SU-DHL-6 (cell line): Measurements from ENCODE around the gene ARPC1B.

Experiments used
- H2AFZ ChIP-seq: fragments of 200-600 bp; sonication (generic); 2 replicates; pipeline ENCODE4 v1.6.1; 2014; ENCODE audit warnings: low read depth, mild to moderate bottlenecking, moderate library complexity, mixed read lengths, antibody characterized with exemption, low read length; ENCODE audit not compliant: severe bottlenecking
- H3F3A ChIP-seq: fragments of 200-600 bp; shearing (Covaris generic); 2 replicates; pipeline ENCODE4 v1.6.0; 2016; ENCODE audit warnings: antibody characterized with exemption, mild to moderate bottlenecking; ENCODE audit not compliant: insufficient read depth
- H3K27ac ChIP-seq: fragments of 200-600 bp; sonication (generic); 2 replicates; pipeline ENCODE4 v1.5.1; 2016; ENCODE audit warnings: low read depth, mild to moderate bottlenecking, low read length, moderate library complexity, mixed read lengths
- H3K27me3 ChIP-seq: fragments of 200-600 bp; sonication (generic), shearing (Covaris generic); 2 replicates; pipeline ENCODE4 v1.6.0; 2014; ENCODE audit warnings: mild to moderate bottlenecking, low read length
- H3K36me3 ChIP-seq: fragments of 200-600 bp; sonication (generic); 2 replicates; pipeline ENCODE4 v1.6.1; 2014; ENCODE audit warnings: mild to moderate bottlenecking, low read length, mixed read lengths
- H3K4me2 ChIP-seq: fragments of 300-600, 200-600 bp; shearing (Covaris generic), sonication (generic); 2 replicates; pipeline ENCODE4 v1.6.0; 2014; ENCODE audit warnings: low read length, low read depth, mild to moderate bottlenecking; ENCODE audit not compliant: poor library complexity, severe bottlenecking
- H3K4me3 ChIP-seq: fragments of 200-600 bp; sonication (generic); 2 replicates; pipeline ENCODE4 v1.5.1; 2014; ENCODE audit warnings: antibody characterized with exemption, low read length, mild to moderate bottlenecking, mixed read lengths; ENCODE audit not compliant: insufficient read depth, poor library complexity, severe bottlenecking
- H3K79me2 ChIP-seq: fragments of 200-600 bp; sonication (generic); 2 replicates; pipeline ENCODE4 v1.6.1; 2014; ENCODE audit warnings: mild to moderate bottlenecking, low read length, moderate library complexity; ENCODE audit not compliant: insufficient read depth
- H3K9ac ChIP-seq: fragments of 200-600 bp; sonication (generic); 2 replicates; pipeline ENCODE4 v1.7.0; 2014; ENCODE audit warnings: mild to moderate bottlenecking, low read length
- H3K9me2 ChIP-seq: fragments of 200-600 bp; sonication (generic); replicated peaks from 2 replicates; pipeline ENCODE4 v1.6.1; 2014; ENCODE audit warnings: low read length; ENCODE audit not compliant: insufficient read depth
- H3K9me3 ChIP-seq: fragments of 200-600 bp; sonication (generic); 2 replicates; pipeline ENCODE4 v1.6.1; 2014; ENCODE audit warnings: low read length, mixed read lengths; ENCODE audit not compliant: insufficient read depth
- H4K20me1 ChIP-seq: fragments of 200-600 bp; sonication (generic); 2 replicates; pipeline ENCODE4 v1.6.1; 2014; ENCODE audit warnings: low read depth, mild to moderate bottlenecking, antibody characterized with exemption, low read length, moderate library complexity, mixed read lengths
- CTCF ChIP-seq: fragments of 200-600 bp; sonication (generic); IDR thresholded peaks from one replicate; pipeline ENCODE4 v1.5.1; 2017; ENCODE audit warnings: antibody characterized with exemption, mild to moderate bottlenecking, low read length, moderate library complexity; ENCODE audit not compliant: insufficient read depth, poor library complexity, severe bottlenecking
- EZH2phosphoT487 ChIP-seq: fragments of 200-600 bp; sonication (generic), shearing (Covaris generic); conservative IDR thresholded peaks from 2 replicates; pipeline ENCODE4 v1.6.1; 2018; ENCODE audit warnings: mild to moderate bottlenecking, antibody characterized with exemption, low read length, moderate library complexity, mixed read lengths

The ARPC1B gene

GRCh38 chr7:99380032-99380822 is 5.7 kb downstream of the ARPC1B start:
- H3K4me3 ChIP-seq, result peak overlapping the region; percentile 19
- no peak overlapping the region for H2AFZ ChIP-seq
- H3K4me2 ChIP-seq, result peak overlapping the region; percentile 50
- peaks cover 30% of the 10 kb centered on the region for H3F3A ChIP-seq
- H3K9ac ChIP-seq, result peak overlapping the region; percentile 54
- H3K9me2 ChIP-seq, result no peaks in the 10 kb centered on the region
- peaks cover 11% of the 10 kb centered on the region; the same call in 1 of the 2 replicates for H4K20me1 ChIP-seq
- peaks cover 84% of the 10 kb centered on the region for H3K79me2 ChIP-seq
- TF ChIP-seq CTCF, result no peak
- TF ChIP-seq EZH2phosphoT487, result no peak
- H3K36me3 ChIP-seq, result 0 out of 2 replicates have a peak, but pooled peaks cover 2% of the 10 kb centered on the region
- H3K27me3 ChIP-seq, result no peaks in the 10 kb centered on the region
- no peaks in the 10 kb centered on the region for H3K9me3 ChIP-seq
- peak overlapping the region; percentile 88 for H3K27ac ChIP-seq

GRCh38 chr7:99380823-99381663 is 6.5 kb downstream of the ARPC1B start:
- Histone ChIP-seq H3K9me3 (no peaks in the 10 kb centered on the region), H2AFZ (no peak overlapping the region), H3K27me3 (no peaks in the 10 kb centered on the region), H3F3A (peaks cover 28% of the 10 kb centered on the region), H4K20me1 (peaks cover 8% of the 10 kb centered on the region; the same call in 1 of the 2 replicates), H3K79me2 (peaks cover 81% of the 10 kb centered on the region), H3K4me3 (peak overlapping the region; percentile 19), H3K27ac (peak overlapping the region; percentile 88), H3K9ac (peak overlapping the region; percentile 54), H3K4me2 (peak overlapping the region; percentile 50), H3K36me3 (0 out of 2 replicates have a peak, but pooled peaks cover 2% of the 10 kb centered on the region), H3K9me2 (no peaks in the 10 kb centered on the region)
- no peak for TF ChIP-seq CTCF
- no peak for TF ChIP-seq EZH2phosphoT487

- peaks cover 75% of the 10 kb centered on the region for H3K79me2 ChIP-seq
- H3K36me3 ChIP-seq, result 0 out of 2 replicates have a peak, but pooled peaks cover 2% of the 10 kb centered on the region
- H2AFZ ChIP-seq, result no peak overlapping the region
- TF ChIP-seq CTCF (no peak), EZH2phosphoT487 (no peak)
- H3K4me2 ChIP-seq, result no peak overlapping the region
- peaks cover 5% of the 10 kb centered on the region; the same call in 1 of the 2 replicates for H4K20me1 ChIP-seq
- H3K27ac ChIP-seq, result peak overlapping the region; percentile 88
- no peaks in the 10 kb centered on the region for H3K9me2 ChIP-seq
- no peak overlapping the region for H3K4me3 ChIP-seq
- H3K9me3 ChIP-seq, result no peaks in the 10 kb centered on the region
- H3F3A ChIP-seq, result peaks cover 24% of the 10 kb centered on the region
- no peaks in the 10 kb centered on the region for H3K27me3 ChIP-seq
- peak overlapping the region; percentile 54 for H3K9ac ChIP-seq
These were observed 7.1 kb downstream of the ARPC1B start for GRCh38 chr7:99381664-99382075.
